GM12872 (cell line): ENCODE data around the gene MINDY1.
A peak's percentile ranks its signal among the peaks of the same experiment; 100 is the strongest.

Source experiments
- TF ChIP-seq, protein P1 (sequence below): IDR thresholded peaks from 3 replicates; pipeline ENCODE4 v1.5.1; 2011; ENCODE audit warnings: low read depth, mild to moderate bottlenecking, low read length, moderate library complexity; ENCODE audit not compliant: insufficient read depth

Gene MINDY1

DNA sequence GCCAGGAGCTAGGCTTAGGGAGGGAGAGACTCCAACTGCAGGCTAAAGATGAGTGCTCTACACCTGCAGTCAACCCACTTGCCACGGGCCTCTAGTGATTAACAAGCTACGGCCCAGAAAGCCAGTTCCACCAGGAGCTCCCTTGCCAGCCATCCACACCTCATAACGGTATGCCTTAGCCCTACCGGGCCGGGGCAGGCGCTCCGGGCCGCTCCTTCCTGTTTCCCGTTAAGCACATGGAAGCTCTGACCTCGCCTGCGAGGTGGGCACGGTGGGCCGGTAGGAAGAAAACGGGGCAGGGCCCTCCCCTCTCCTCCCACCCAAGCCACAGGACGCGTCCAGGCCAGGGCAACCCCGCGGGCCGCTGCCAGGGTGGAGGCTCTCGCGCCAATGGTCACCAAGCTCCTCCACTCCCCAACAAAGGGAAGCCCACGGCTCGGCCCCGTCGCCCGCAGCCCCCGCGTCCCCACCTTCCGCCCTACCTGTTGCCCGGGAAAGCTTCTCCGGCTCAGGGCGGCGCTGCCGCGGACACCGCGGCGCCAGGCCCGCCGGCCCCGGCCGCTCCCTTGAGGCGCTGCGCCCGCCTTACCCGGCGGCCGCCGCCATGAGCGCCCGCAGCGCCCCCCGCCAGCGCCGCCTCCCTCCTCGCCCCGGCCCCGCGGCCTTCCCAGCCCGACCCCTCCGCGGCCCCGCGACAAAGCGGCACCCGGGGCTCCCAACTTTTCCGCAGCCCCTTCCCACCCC, 32.7 kb downstream of the MINDY1 start:
- TF ChIP-seq, protein P1, sequence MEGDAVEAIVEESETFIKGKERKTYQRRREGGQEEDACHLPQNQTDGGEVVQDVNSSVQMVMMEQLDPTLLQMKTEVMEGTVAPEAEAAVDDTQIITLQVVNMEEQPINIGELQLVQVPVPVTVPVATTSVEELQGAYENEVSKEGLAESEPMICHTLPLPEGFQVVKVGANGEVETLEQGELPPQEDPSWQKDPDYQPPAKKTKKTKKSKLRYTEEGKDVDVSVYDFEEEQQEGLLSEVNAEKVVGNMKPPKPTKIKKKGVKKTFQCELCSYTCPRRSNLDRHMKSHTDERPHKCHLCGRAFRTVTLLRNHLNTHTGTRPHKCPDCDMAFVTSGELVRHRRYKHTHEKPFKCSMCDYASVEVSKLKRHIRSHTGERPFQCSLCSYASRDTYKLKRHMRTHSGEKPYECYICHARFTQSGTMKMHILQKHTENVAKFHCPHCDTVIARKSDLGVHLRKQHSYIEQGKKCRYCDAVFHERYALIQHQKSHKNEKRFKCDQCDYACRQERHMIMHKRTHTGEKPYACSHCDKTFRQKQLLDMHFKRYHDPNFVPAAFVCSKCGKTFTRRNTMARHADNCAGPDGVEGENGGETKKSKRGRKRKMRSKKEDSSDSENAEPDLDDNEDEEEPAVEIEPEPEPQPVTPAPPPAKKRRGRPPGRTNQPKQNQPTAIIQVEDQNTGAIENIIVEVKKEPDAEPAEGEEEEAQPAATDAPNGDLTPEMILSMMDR, result no peak

DNA sequence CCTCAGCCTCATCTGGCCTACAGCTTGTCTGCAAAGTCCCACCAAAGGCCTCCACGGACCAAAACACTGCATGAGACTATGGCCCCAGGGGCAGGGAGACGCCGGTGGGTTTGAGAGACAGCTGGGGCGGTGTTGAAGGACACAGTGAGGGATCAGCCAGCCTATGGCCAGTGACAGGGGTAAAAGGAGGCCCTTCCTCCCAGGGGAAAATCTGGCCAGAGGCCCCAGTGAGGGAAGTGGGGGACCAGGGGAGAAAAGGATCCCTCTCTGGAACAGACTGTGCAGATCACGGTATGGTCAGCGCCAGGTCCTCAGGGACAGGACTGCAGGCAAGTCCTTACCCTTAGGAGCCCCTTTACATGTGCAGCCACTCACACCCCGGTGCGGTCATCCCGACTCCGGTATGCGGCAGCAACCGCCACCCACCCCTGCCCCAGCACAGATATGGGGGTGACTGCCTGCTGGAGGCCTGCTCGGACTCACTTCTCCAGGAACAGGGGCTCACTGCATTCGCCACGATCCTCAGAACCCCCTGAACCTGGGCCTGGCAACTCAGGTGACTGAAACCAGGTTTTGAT, 33.4 kb downstream of the MINDY1 start:
- TF ChIP-seq, protein P1, result no peak

DNA sequence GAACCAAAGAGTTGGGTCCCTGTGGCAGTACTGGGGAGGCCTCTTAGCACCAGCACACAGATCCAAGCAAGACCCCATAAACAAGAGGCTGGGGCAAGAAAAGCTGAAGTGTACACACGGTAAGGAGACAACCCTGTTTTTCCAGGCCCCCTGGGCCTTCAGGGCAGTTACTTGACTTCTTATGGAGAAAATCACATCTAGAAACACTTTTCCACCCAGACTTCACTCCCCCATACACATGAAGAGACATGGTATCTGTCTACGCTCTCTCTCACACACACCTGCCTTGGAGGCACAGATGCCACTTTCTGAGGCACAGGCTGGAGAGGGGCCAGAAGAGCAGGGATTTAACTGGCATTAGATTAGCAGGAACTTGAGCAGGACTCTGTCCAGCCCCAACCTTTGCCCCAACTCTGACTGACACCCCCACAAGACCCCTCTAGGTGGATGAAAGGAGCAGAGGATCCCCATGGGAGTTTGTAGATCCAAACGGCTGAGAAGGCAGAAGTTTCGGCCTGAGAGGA, 34.2 kb downstream of the MINDY1 start:
- TF ChIP-seq, protein P1, result no peak

DNA sequence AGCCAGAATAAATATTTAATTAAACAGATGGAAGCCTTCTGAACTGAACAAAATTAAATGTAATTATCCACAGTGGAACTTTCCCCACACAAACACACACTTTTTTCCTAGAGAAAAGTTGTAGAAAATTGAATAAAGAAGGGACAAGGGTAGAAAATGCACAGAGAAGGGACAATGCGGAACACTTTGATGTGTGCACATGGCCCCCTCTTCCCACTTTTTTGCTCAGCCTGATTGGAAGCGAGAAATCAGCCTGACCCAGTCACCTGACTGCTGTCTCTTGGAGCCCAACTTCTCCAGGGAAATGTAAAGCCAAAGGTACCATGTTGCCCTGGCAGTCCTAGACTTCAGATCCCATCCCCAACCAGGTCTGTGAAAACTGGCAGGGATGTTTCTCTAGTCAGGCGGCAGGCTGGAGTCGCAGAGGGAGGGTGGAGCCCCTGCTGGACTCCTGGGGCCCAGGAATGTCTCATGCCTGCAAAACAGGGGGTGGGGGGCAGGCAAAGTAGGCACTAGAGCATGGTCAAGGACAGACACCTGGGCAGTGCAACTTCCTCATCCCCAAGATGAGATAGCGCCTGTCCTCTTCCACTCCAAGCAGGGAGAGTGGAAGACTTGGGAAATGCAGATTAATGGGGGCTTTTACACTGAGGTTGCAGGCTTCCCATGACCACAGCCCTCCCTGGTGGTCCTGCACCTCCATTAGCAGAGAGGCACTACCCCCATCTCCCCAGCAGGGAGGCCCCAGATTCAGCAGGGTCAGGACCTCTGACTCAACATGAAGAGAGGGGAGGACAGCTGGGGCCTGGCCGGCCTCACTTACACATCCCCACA, 34.9 kb downstream of the MINDY1 start:
- TF ChIP-seq, protein P1, result peak; percentile 37; the same call in 1 of the 3 replicates

GRCh38 chr1:150970808-150971582, 35.7 kb downstream of the MINDY1 start:
- TF ChIP-seq, protein P1, result no peak

- TF ChIP-seq, protein P1, result no peak
These were observed 37.1 kb downstream of the MINDY1 start for GRCh38 chr1:150969626-150970025.

- TF ChIP-seq, protein P1, result no peak
These were observed 38.2 kb downstream of the MINDY1 start for GRCh38 chr1:150968491-150968890.
